Astrocyte of the spinal cord (primary cell): Measurements from ENCODE around the gene LRRC63.

ENCODE experiments used
- DNase-seq: peaks from one replicate; pipeline ENCODE4 v3.0.0; 2011; ENCODE audit warnings: low read depth, low spot score
- H3K4me3 ChIP-seq: 2 replicates; pipeline ENCODE4 v1.5.1; 2011; ENCODE audit warnings: low read depth, mild to moderate bottlenecking, low read length, moderate library complexity
- in situ Hi-C: cut with HindIII; loops from 2 replicates; pipeline ENCODE4 v1.10.0; 2017; ENCODE audit warnings: low sequenced_read_pairs
- TF ChIP-seq, protein P1 (sequence below): IDR thresholded peaks from 2 replicates; pipeline ENCODE4 v1.5.1; 2012; ENCODE audit warnings: low read depth, mild to moderate bottlenecking, low read length, inconsistent platforms

Gene LRRC63

DNA sequence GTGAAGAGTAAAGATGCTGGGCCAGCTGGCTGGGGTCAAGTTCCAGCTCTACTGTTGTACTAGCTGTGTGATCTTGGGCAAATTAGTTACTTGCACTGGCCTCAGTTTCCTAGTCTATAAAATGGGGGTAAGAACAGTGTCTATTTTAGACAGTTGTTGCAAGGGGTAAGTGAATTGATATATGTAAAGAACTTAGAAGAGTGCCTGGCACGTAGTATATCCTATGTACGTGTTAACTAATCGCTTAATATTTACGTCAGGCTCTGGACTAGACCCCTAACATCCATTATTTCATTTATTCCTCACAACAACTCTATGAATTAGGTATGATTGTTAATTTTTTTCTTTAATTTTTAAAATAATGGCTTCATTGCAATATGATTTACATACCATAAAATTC, 26.1 kb upstream of the LRRC63 start:
- TF ChIP-seq, protein P1, sequence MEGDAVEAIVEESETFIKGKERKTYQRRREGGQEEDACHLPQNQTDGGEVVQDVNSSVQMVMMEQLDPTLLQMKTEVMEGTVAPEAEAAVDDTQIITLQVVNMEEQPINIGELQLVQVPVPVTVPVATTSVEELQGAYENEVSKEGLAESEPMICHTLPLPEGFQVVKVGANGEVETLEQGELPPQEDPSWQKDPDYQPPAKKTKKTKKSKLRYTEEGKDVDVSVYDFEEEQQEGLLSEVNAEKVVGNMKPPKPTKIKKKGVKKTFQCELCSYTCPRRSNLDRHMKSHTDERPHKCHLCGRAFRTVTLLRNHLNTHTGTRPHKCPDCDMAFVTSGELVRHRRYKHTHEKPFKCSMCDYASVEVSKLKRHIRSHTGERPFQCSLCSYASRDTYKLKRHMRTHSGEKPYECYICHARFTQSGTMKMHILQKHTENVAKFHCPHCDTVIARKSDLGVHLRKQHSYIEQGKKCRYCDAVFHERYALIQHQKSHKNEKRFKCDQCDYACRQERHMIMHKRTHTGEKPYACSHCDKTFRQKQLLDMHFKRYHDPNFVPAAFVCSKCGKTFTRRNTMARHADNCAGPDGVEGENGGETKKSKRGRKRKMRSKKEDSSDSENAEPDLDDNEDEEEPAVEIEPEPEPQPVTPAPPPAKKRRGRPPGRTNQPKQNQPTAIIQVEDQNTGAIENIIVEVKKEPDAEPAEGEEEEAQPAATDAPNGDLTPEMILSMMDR: no peak
- in situ Hi-C loops: no loop called here
- no peak overlapping the region for H3K4me3 ChIP-seq
- no peak for DNase-seq

DNA sequence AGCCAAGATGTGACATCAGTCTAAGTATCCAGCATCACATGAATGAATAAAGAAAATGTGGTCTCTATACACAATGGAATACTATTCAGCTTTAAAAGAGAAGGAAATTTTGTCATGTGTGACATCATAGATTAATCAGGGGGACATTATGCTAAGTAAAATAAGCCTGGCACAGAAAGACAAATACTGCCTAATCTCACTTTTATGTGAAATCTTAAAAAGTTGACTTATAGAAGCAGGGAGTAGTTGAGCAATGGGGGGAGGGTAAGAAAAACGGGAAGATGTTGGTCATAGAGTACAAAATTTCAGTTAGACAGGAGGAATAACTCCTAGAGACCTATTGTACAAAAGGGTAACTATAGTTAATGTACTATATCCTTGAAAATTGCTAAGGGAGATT, 19.3 kb upstream of the LRRC63 start:
- H3K4me3 ChIP-seq: no peak overlapping the region
- DNase-seq: no peak

DNA sequence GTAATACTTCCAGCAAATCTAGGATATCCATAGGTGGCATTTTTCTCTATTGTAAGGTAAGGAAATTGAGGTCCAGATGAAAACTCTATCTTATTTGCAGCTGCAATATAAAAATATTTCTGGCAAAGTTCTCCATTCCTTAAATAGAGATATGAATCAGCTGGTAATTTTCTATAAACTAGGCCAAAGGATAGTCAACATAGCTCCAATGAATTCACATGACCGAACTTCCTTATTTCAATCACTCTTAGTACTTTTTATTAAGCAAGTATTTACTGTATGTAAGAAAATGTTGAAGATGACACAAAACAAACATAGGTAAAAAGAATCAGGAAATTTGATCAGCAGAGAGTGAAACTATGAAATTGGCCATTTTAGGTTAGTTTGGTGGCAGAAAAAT, 16.7 kb upstream of the LRRC63 start:
- no peak for DNase-seq
- in situ Hi-C loops: no loop called here
- no peak overlapping the region for H3K4me3 ChIP-seq
- TF ChIP-seq, protein P1: no peak

More for the DNA sequence above, 19.3 kb upstream of the LRRC63 start:
- in situ Hi-C loops: no loop called here
- TF ChIP-seq, protein P1: no peak

DNA sequence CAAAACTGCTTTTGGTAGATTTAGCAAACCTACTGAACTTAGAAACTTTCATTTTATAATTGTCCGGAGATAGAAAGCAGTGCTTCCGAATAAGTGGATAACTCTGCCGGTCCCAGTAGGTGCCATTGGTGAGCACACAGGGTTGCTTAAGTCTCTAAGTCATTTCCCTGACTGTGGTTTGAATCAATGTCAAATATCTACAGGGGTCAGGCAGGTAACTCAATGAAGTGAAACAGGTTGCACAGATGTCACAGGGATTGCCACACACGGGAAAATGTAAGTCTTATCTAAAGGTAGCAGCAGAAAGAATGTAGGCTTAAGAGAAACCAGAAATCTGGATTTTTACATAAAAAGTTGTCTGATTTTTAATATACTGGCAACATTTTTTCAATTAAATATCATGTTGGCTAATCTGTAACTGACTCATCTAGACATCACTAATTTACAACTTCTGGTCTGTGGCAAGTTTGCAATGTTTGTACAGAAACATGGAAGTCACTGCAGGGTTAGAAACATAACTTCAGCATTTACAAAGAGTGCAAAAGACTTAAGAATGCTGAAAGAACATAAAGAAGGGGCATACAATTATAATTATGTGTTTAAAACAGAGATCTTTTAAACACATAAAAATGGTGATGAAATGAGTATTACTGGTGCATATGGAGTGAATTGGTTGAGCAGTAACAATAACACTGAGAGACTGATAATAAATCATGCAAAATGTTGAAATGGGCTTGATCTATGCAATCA, 14.3 kb upstream of the LRRC63 start:
- in situ Hi-C loops: no loop called here
- TF ChIP-seq, protein P1: no peak
- DNase-seq: no peak
- no peak overlapping the region for H3K4me3 ChIP-seq

DNA sequence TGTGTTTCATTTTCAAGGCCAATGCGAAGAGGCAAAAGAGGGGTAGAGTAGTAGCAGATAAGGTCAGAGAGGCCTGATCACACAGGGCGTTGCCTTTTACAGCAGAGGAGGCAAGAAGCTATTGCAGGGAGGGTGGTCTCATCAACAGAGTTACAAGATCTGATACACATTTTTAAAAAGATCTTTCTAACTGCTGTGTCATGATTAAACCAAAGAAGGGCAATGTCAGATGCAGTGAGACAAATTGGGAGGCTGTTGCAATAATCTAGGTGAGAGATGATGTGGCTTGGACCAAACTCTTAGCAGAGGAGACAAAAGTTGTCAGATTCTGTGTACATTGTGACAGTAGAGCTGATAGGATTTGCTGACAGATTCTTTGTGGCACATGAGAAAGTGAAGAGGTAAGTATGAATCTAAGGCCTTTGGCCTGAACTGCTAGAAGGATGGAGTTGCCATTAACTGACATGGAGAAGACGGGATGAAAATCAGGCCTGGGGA, 13.0 kb upstream of the LRRC63 start:
- TF ChIP-seq, protein P1: no peak
- no peak overlapping the region for H3K4me3 ChIP-seq
- DNase-seq: no peak
- in situ Hi-C loops: no loop called here

DNA sequence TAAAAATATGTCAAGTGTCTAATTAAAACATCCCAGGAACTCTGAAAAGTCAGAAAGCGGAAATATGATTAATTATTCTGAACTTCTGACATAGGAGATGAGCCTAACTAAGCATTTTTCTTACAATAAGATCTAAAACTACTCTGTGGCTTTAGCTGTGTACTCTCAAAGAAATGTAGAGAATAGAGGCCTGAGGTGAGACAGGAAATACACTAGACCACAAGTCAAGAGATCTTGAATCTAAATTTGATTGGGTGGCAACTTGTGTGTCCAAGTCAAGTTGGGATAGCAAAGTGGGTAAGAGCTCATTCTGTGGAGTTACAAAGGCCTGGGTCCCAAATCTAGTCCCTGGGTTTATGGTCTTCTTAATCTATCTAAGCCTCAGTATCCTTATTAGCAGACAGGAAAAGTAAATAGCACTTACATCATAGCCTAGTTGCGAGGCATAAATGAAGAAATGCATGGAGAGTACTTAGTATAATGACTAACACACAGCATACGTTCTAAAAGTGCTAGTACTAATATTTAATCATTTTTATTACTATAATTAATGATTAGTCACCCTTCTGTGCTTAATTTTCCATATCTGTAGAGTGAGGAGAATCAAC, 9.4 kb upstream of the LRRC63 start:
- no peak overlapping the region for H3K4me3 ChIP-seq
- DNase-seq: no peak
- in situ Hi-C loops: no loop called here
- TF ChIP-seq, protein P1: no peak
